HG02973 (cell line): ENCODE results near the gene MAGEB10.
"Not testable (repeated sequence)": the region's sequence is repeated elsewhere in the genome, so short reads cannot be mapped to it uniquely, and the experiment has no call there.

Experiments used
- ATAC-seq: cut with Tn5 transposase; IDR thresholded peaks from one replicate; pipeline ENCODE4 v1.9.1; 2021; ENCODE audit warnings: moderate library complexity; ENCODE audit not compliant: unreplicated experiment

The MAGEB10 gene, protein sequence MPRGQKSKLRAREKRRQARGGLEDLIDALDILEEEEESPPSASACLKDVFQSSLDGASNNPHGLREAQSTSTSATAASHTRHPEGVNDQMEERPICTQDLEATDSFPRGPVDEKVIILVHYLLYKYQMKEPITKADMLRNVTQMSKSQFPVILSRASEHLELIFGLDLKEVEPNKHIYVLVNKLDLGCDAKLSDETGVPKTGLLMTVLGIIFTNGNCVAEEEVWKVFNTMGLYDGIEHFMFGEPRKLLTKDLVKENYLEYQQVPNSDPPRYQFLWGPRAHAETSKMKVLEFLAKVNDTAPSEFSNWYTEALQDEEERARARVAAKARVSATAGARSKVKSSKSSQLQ

DNA sequence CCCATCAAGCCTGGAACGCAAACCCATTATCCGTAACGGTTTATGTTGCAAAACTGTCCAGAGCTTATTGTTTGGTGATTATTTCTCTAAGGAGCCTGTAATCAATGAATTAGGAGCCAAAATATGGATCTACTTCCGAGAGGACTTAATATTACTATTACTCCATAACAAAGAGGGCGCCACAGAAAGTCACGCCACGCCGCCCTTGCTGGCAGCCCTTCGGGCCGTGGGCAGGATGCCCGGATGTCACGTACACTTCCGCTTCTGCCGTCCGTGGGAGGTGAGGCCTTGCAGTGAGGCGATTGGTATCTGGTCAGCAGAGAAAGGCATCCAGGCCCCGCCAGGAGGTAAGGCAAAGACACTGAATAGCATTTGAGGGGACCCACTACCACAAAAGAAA lies at the start of gene MAGEB10:
MAGEB10 (plus strand) TSS at position 301 of the 400 bp plus-strand sequence. CDS start 13,317 bp downstream, outside the sequence.
- ATAC-seq, result no peak

DNA sequence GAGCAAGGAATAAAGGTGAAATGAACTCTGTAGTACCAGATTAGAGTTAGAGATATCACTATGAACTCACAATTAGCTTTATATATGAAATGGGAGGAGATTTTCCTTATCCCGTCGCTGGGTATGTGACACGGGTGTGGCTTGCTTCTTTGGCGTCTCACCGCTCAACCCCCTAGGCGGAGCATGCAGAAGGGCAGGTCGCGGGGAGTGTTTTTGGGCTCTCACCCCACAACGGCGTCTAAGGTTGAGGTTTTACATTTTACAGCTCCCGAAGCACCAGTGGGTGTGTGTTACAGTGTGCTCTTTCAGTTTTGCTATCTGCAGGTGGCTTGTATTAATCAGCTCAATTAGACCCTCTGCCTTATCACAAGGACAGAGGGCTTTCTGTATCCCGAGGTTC lies 42.1 kb upstream of the MAGEB10 start:
- no peak for ATAC-seq

DNA sequence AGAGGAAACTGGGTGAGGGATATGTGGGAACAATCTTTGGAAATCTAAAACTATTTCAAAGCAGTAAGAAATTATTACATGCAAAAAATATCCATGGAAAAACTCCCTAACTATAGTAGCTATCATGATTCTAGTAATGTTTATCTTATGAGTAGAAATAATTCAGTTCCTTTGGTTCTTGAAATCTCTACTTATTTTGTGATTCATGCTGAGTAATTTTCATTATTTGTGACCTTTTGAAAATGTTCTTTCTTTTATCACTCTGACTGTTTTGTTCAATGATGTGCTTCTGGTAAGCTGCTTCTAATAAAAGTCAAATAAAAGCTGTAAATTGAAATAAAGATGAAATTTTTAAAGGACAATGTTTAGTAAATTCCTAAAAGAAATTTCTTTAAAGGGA lies 40.4 kb upstream of the MAGEB10 start:
- no peak for ATAC-seq

DNA sequence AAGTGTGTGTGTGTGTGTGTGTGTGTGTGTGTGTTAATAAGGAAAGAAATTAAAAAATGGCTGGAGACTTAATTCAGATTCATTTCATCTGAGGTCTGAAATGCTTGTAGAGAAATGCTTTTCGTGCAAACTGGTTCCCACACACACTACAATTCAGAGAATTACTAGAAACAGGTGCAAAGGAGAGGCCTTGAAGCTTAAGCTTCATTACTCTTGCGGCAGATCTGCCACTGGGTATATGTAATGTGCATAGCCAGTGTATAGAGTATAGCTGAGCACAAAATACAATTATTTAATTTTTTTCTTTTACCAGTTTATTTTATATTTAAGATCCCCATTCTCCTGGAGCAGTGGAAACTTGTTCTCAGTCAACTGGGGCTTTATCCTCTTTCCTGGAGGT lies 31.8 kb upstream of the MAGEB10 start:
- ATAC-seq, result no peak

DNA sequence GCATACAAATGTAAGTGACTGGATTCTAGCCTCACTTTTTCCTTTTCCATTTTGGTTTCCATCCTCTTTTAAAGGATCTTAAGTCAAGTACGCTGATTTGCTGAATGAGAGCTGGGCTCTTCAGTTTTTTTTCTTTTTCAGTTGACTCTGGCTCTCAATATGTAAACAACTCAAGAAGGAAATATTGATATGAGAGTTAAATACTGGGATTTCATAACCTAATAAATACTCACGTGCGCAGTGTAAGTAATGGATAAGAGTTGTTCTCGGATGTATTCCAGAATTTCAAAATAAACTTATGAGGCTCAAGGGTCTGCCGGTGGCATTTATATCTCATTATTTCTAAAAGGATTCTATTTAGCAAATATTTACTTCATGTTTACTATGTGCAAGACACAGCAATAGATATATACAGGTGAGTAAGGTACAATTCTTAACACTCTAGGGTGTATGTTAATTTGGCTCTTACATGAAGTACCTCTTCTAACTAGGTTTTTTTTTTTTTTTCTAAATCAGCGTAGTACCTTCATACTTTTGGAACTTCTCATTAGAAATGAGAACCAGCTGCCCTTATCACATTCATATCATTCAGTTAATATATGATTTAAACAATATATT lies 11.0 kb upstream of the MAGEB10 start:
- ATAC-seq, result no peak

DNA sequence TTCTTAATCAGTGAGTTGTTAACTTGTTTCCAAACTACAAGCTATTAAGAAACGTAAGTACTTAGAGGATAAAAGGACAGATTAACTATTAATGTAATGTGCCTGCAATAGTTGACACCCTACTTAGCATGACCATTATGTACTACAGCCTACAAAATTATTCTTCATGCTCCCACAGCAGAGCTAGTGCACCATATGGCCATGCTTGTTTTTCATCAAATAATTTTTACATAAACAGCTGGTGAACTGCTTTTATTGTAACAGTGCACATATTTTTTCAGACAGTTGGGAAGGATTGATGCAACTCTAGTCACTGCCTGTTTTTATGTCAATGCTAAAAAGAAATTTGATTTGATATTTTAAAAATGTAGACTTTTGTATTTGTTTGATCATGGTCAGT lies 10.2 kb upstream of the MAGEB10 start:
- ATAC-seq, result no peak

DNA sequence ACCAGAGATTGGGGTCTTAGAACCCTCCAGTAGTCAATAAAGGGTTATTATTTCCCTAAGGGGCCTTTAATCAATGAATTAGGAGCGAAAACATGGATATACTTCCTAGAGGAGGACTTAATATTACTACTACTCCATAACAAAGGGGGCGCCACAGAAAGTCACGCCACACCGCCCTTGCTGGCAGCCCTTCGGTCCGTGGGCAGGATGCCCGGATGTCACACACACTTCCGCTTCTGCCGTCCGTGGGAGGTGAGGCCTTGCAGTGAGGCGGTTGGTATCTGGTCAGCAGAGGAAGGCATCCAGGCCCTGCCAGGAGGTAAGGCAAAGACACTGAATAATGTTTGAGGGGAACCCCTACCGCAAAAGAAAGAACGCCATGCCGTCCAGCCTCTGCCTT lies 436 bp downstream of the MAGEB10 start:
- ATAC-seq, result no peak

DNA sequence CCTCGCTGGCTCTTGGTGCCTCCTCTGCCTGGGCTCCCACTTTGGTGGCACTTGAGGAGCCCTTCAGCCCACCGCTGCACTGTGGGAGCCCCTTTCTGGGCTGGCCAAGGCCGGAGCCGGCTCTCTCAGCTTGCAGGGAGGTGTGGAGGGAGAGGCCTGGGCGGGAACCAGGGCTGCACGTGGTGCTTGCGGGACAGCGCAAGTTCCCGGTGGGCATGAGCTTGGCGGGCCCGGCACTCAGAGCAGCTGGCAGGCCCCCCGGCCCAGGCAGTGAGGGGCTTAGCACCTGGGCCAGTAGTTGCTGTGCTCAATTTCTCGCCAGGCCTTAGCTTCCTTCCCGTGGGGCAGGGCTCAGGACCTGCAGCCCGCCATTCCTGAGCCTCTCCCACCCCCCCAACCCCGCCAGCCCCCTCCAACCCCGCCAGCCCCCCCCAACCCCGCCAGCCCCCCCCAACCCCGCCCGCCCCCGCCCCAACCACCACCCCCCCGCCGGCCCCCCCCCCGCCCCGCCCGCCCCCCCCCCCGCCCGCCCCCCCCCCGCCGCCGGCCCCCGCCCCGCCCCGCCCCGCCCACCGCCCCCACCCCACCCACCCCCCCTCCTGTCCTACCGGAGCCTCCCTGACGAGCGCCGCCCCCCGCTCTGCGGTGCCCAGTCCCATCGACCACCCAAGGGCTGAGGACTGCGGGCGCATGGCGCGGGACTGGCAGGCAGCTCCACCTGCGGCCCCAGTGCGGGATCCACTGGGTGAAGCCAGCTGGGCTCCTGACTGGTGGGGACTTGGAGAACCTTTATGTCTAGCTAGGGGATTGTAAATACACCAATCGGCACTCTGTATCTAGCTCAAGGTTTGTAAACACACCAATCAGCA lies 1.4 kb downstream of the MAGEB10 start:
- not testable (repeated sequence) for ATAC-seq

DNA sequence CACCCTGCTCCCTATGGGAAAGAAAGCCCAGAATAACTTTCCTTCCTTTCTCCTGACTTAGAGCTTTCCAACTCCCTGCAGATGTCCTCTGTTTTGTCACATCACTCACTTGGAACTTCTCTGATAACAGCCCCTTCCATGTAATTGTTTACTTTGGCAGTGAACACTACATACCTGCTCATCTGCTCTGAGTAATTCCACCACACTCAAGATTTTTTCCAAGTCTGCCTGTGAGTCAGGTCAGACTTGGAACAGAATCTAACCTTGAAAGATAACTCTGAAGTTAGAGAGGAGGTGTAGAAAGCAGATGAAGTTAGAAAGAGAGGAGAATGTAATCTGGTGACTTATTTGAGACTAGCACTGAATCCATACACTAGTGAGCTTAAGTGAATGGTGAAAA lies 7.4 kb downstream of the MAGEB10 start:
- no peak for ATAC-seq

DNA sequence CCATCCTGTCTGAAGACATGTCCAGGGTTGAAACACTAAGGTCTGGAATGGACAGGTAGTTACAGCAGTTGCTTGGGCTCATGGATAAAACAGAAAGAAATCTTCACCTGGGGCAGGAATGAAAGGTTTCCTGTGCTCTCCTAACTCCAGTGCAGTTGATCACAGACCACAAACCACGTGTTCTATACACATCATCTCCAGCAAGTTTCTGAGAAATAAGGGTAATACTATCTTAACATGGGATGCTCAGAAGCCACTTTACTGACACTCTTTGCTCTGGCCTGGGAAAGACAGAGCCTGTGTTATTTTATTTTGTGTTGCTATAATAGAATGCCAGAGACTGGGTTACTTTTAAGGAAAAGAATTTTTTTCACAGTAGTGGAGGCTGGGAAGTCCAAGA lies 16.0 kb downstream of the MAGEB10 start:
- ATAC-seq, result no peak

DNA sequence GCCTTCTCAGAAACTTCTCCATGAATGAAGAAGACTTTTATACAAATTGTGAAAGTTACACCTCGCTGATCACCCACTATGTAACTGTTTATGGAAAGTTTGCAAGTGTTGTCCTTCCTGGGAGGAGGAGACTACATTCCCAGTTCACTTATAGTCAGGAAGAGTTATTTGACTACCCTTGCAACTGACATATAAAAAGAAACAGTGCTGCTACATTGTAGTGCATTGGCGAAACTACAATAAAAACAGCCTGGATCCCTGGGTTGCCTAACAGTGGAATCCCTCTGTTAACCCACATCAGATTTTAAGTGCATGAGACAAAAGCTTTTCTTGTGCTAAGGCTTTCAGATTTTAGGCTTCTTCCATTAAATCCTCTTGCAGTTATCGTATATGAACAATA lies 30.4 kb downstream of the MAGEB10 start:
- ATAC-seq, result no peak

DNA sequence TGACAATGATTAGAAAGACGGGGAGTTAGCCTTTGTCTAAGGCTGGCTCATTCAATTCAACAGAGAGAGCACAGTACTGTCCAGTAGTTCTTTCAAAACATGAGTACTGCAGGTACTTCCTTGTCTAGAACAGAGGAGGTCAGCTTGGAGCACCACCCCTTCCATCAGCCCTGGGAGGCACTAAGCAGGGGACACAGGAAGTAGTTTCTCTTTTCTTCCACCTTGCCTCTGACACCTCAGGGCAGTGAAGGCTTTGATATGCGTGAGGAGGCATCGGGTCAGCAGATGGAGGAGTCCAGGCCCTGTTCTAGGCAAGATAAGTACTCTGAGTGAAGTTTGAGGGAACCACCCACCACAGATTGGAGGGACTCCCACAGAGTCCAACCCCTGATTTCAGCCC lies 33.1 kb downstream of the MAGEB10 start:
- ATAC-seq, result no peak

DNA sequence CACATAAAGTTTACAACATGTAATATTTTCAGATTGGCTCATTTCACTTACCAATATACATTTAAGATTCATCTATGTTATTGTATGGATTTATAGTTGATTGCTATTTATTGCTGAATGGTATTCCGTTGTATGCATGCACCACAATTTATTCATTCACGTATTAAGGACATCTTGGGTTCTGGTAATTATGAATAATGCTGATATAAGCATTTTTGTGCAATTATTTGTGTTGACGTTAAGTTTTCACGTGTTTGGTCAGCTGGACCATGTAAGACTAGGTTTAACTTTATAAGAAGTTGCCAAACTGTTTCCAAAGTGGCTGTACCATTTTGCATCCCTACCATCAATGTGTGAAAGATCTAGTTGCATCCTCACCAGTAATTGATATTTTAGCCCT lies 35.1 kb downstream of the MAGEB10 start:
- ATAC-seq, result no peak

DNA sequence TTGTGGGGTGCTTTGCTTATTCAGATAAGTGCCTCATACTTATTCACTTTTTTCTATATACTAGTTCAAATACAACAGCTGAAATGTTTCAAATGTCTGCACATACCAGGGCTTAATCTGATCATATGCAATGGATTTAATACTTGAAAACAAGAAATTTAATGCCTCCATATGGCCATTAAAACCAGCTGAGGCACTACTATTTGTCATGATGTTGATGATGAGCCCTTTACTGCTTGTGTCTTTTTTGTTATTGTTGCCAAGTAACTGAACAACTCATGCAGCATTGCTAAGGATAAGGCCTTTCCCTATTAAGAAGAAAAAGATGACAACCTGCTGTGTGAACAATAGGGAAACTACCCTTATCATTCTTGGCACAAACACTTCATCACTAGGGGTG lies 52.5 kb downstream of the MAGEB10 start:
- no peak for ATAC-seq

DNA sequence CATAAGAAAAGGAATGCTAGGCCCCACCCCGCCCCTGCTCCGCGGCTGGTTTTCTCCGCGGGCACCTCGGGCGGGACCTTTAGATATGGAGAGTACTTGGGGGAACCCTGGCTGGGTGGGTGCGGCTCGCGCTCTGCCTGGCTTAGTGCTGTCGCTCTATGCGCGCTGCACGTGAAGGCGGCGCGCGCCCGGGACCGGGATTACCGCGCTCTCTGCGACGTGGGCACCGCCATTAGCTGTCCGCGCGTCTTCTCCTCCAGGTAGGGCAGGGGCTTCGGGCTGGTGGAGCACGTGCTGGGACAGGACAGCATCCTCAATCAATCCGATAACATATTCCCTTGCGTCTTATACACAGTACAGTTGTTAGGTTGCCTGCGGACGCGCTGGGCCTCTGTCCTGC lies 56.0 kb downstream of the MAGEB10 start:
- no peak for ATAC-seq
